Anterior cingulate cortex (tissue), 58 donors: ENCODE results near the gene TMEM37.

Experiments
- DNase-seq, 58 donors: peaks; one replicate each; lab custom pipeline; 2025; lab: John Stamatoyannopoulos, UW

TMEM37 gene

DNA sequence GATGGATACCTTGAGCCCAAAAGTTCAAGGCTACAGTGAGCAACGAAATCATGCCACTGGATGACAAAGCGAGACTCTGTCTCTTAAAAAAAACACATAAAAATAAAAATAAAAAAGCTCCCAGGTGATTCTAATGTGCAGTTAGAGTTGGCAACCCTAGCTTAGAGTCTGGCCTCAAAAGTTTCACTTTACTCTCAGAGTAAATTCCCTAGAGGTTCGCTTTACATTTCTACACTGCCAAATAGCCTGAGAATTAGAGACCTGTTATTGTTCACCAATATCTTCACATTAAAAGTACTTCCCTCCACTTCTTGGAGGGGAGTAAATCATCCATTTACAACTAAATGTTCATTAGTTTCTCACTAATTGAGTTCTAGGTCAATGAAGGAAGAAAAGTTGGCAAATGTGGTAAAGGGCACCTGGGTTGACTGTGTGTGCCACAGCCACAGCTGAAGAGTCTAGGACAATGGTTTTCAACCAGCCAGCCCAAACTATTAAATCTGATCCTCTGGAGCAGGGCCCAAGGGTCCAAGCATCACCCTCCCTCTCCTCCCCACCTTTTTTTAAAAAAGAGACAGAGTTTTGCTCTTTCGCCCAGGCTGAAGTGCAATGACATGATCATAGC lies 15.2 kb upstream of the TMEM37 start:
- no peak for DNase-seq

DNA sequence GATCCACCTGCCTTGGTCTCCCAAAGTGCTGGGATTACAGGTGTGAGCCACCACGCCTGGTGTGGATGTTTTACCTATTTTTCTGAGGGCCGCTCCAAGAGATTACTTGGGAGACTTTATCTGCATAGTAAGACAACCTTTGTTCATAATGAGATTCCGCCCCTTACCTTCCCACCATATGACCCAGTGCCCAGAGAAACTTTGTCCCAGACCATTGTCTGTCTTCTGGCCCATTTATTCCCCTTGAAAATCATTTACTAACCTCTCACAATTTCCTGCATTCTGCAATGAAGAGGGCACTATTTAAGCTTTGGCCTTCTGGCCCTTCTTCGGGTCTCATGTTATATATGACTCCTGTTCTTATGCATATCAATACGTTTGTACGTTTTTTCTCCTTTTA lies 13.7 kb upstream of the TMEM37 start:
- no peak for DNase-seq

DNA sequence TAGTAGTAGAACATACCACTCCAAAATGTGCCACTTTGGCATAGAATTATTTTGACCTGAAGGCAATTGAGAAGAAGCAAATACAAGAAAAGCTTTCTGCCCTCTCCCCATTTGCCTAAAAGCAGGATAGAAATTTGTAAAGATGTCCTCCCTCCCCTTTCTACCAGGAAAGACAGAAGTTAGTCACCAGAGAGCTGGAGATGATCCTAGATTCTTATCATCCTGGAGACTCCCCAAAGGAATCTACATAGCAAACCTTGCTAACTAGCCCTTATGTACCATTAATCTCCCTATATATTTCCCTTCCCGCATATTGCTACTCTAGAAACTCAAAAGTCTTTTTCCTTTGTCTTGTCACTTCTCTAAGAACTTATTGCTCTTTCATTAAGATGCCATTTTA lies 12.6 kb upstream of the TMEM37 start:
- DNase-seq: no peak

DNA sequence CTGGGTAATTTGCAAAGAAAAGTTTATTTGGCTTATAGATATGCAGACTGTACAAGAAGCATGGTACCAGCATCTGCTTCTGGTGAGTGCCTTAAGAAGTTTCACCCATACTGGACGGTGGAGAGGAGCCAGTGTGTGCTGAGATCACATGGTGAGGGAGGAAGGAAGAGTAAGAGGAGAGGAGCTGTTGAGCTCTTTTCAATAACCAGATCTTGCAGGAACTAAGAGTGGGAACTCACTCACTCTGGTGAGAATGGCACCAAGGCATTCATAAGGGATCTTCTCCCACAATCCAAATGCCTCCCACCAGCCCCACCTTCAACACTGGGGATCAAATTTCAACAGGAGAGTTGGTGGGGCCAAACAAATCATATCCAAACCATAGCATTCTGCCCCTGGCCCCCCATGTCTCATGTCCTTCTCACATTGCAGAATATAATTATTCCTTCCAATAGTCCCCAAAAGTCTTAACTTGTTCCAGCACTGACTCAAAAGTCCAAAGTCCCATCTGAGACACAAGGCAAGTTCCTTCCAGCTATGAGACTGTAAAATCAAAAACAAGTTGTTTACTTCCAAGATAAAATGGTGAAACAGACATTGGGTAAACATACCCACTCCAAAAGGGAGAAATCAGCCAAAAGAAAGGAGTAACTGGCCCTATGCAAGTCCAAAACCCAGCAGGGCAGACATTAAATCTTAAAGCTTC lies 11.7 kb upstream of the TMEM37 start:
- no peak for DNase-seq

DNA sequence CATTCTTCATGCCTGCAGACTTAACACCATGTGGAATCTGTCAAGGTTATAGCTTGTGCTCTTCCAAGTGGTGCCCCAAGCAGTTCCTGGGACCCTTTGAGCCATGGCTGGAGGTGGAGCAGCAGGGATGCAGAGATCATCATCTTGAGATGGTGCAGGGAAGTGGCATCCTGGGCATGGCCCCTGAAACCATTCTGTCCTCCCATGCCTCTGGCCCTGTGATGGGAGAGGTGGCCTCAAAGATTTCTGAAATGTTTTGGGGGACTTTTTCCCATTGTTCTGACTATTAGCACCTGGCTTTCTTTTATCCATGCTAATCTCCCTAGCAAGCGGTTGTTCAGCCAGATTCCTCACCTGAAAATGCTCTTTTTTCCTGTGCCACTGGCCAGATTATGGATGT lies 10.3 kb upstream of the TMEM37 start:
- no peak for DNase-seq

DNA sequence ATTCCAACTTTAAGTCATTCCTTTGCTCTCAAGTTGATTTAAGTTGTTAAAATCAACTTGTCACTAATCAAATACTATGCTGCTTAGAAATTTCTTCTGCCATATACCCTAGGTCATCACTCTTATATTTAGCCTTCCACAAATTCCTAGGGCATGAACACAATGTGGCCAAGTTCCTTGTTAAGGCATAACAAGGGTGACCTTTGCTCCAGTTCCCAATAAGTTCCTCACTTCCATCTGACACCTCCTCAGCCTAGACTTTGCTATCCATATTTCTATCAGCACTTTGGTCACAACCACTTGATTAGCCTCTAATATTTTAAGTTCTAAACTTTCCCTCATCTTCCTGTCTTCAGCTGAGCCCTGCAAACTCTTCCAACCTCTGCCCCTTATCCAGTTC lies 9.9 kb upstream of the TMEM37 start:
- no peak for DNase-seq

DNA sequence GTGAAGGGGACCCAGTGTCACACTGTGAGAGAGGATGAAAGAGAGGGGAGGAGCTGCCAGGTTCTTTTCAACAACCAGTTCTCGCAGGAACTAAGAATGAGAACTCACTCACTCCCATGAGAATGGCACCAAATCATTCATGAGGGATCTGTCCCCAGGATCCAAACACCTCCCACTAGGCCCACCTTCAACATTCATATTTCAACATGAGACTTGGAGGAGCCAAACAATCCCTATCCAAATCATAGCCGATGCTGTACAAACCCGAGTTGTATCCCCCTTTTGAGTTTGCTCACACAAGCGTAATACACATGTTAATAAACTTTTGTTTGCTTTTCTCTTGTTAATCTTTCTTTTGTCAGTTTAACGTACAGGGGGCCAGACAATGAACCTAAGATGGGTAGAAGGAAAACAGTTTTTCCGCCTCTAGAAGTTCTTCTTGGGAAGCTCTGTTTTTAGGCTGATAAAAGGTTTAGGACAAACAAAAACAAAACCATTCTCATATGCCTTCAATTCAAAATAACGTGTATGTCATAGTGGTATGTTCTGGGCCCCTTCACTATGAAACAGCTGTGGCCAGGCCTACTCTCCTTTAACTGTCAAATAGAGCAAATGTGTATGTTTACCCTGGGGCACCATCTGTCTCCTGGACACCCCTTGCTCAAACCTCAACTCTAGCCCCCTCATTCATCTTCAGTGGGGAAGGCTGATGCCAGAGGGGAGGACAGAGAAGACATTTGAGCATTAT lies 9.1 kb upstream of the TMEM37 start:
- no peak for DNase-seq

DNA sequence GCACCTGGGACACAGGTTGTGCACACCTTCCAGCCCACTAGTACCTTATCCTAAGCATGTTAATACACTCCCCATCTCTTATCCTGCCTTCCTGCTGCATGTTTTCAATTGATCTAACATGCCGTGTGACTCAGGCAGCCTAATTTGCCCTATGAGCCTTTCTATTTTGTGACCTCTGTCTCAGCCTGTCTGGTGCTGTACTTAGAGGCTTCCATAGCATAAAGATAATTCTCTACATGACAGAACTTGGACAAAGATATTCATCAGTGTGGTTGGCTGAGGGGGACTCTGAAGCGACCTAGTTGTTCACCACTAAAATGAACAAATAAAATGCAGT lies 8.6 kb upstream of the TMEM37 start:
- no peak for DNase-seq

DNA sequence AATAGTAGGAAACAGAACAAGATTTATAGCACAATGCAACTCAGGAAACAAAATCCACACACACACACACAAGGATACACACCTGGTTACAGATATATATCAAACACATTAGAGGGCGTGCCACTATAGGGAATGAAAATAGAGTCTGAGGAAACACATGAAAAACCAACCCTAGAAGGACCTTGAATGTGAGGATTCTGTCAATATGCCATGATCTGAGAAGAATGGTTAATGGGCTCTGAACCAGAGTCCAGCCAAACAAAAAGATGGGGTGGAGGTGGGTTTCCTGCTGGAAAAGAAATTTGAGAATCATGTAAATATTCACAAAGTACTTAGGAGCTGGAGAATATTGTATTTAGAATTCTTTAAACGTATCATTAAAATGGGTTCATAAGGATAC lies 7.8 kb upstream of the TMEM37 start:
- DNase-seq: no peak

DNA sequence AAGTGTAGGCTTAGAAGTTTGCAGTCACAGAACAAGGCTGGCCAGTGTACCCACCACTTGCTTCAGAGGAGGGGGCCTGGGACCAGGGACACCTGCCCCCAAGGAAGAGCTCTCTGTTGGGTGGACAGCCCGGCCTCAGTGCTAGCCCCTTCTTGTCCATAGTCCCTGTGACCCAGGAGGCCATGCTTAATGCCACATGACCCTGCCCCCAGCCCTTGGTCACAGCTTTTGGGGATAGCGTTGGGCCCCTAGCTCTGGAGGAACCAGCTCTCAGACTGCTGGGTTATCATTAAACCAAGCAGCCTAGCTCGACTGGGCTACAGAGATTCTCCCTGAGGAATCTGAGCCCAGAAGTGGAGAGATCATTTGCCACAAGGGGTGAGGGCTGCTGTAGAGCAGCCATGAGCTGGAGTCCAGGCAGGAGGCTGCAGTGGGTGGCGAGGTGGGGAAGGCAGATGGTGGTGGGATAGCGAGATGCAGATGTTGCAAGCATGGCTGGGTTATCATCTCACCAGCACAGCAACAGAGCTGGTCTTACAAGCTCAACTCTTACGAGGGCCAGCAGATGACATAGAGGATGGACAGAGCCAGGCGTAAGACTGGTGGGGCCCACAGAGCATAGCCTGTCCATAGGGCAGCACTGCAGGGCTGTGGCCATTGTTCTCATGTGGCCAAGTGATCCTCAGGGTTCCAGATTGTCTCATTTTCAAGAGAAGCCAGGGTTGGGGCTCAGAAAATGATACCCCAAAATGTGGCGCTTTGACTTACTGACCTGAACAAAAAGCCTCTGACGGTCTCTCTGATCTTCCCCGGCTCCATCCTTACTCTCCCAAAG lies 7.2 kb upstream of the TMEM37 start:
- no peak for DNase-seq

DNA sequence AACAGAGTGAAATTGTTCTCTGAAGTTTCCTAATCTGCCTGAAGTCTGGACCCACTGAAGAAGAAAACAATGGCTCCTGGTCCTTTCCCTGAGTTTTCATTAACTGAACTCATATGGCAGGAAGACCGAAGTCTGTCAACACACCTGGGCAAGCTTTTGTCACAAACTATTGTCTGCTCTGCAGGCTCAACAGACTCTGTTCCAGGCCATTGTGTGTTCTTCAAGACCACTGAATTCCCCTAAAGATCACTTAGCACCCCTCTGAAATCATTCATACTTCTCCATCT lies 6.6 kb upstream of the TMEM37 start:
- DNase-seq: no peak

DNA sequence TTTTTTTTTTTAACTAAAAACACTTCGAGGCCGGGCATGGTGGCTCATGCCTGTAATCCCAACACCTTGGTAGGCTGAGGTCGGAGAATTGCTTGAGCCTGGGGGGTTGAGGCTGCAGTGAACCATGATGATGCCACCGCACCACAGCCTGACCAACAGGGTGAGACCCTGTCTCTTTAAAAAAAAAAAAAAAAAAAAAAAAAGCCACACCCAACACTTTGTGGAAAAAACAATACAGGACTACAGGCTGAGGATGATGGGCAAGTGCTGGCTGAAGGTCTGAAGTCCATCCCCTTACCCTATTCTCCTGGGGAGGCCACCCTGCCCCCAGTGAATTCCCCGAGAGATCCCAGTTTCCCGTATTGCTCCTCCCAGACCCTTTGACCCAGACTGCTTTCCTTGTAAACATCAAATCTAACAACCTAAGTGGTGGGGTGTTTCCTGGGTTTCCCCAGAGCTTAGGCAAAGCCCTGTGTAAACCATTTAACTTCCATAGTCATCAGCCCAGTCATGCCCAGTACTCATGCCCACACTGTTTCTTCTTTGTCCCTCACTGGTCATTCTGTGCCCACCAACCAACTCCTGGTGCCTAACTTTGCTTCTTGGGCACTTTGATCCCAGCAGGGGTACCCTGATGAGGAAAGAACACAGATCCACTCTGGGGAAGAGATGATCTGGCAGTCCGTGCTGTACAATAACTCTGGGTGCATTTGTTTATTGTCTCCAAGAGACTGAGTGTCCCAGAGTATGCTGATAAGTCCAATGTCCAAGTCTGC lies 5.8 kb upstream of the TMEM37 start:
- DNase-seq: no peak

DNA sequence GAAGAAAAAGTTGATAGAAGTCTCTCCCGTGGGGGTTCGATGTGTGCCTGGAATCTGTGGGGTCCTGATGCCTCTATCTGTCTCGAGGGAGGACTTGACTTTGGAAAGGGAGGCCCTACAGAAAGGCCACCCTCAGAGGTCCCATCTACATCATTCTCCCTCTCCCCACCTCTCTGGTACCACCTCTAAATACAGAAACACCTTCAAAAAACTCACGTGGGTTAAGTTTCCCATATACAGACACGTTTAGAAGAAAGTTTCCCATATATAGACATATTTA lies 5.3 kb upstream of the TMEM37 start:
- DNase-seq: no peak

DNA sequence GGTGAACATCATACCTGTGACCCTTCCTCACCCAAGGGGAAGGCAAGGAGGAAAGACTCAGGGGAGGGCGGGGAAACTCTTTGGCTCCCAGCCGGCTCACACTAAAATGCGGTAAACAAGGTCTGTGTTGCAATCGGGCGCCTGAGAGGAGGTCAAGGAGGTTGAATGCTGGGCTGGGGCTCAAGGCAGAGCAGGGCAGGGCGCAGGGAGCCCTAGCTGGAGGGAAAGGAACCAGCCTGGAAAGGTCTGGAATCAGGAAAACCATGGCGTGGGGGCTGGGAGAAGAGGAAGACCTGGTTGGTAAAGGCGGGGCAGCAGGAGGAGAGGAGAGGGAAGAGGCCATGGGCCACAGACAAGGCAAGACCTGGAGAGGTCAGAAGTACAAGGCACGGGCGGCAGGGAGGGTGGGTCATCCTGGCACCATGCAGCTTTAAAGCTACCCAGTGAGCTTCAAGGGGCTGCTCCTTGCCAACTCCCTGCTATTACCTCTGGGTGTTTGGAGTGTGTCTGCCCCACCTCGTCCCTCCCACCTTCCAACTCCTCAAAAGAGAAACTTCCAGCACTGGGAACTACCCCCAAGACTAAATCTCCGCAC lies 4.8 kb upstream of the TMEM37 start:
- DNase-seq: no peak

DNA sequence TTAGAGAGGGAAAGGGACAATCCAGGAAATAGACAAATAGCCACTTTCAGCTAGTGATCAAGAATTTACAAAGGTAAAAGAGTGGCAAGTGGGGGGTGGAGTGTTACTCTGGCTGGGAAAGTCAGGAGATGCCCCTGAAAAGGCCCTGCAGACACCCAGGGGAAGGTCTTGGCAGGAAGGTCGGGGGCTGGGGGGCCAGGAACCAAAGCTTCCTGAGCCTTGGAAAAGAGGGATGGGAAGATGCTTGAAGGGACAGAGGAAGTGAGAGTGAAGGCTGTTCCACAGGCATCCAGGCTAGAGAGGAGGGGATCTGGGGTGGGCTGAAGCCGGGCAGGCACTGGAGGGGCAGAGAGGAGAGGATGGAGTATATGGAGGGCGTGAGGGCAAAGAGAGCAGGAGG lies 3.9 kb upstream of the TMEM37 start:
- DNase-seq: no peak

DNA sequence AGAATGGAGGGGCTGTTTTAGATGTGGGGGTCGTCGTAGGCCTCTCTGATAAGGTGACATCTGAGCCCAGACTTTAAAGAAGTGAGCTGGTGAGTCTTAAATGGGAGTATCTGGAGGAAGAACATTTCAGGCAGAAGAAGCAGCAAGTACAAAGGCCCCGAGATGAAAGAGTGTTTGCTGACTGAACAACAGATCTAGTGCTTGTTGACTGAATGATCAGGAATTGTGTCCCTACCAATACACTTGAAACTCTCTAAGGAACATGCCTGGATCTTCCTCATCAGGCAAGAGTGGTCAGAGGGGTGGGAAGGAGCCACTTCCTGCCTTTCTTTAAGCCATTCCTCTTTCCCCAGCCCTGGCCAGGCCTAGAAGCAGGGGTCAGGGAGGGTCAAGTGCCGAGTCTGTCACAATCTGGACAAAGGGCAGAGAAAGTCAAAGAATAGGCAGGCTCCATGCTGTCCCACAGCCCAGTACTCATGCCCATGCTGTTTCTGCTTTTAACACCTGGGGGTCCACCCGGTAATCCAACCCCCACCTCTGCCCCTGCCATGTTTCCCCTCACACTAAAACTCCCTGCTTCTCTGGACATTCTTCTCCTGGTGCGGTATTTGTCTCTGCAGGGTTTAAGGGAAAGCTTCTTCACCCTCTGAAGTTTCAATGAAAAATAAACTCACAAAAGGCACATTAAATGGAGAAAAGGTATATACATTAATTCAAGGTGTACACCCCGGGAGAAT lies 3.0 kb upstream of the TMEM37 start:
- no peak for DNase-seq

DNA sequence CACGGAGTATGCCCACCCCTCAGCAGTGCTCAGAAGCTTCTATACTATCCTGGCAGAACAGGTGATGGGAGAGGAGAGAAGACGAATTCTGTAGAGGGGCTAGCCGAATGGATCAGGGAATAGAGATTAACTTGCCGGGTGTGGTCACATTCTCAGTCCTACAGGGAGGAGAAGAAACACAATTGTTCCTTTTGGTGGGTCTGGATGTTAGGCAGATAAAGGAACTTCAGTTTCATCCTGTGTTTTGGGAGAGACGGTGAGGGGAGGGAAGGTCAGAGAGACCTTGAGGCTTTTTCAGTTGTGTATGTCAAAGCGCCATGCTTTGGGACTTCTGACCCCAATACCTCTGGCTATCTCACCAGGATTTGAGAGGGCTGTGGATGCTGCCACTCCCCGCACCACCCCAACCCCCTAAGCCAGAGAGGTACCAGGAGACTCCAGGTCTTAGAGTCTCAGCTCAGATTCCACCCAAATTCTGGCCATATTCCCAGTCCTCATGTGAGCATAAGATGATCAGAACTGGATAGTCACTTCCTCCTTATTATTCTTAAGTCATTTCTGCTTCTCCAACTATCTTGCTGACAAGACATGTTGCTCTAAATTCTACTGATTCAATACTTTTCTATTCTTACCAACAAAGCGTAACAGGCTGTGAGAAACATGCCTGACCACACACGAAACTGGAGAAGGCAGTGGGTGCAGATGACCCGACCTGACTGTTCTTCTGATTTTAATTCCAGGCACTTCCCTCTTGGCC lies 2.3 kb upstream of the TMEM37 start:
- no peak for DNase-seq

DNA sequence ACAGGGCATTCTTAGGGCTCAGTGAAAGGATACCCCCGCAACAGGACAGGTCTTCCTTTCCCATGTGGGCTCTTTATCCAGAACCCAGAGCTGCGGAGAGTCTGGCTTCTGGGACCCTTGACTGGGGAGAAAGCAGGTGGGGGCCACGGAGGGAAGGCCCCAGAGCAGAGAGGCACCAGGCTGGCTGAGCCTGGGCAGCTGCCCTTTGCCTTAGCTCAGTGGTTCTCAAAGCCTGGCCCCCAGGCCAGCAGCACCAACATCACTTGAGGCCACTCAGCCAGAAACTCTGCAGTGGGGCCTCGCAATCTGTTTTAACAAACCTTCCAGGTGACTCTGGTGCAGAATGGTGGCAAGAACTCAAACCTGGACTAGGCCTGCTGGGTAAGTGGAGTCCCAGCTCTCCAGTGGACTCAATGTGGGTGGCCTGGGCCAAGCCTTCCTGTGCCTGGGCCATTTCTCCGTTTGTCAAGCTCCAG lies 1.6 kb upstream of the TMEM37 start:
- DNase-seq: no peak
